ENCODE measurements around the gene HYDIN.

Gene HYDIN

GRCh38 chr16:70779361-70779760 lies 451.2 kb downstream of the HYDIN start:
- no peak overlapping the region for H3K4me3 Mint-ChIP-seq
- H3K9me3 Mint-ChIP-seq, result peaks cover 18% of the 10 kb centered on the region
- no peaks in the 10 kb centered on the region for H3K27me3 Mint-ChIP-seq
- H3K4me1 Mint-ChIP-seq (ENCODE audit: low read depth), result peaks cover 4% of the 10 kb centered on the region
- H3K27ac Mint-ChIP-seq, result no peak overlapping the region
- peaks cover 100% of the 10 kb centered on the region for H3K36me3 Mint-ChIP-seq (ENCODE audit: low read depth)
- intact Hi-C loops (cut with micrococcal nuclease), result no loop called here

DNA sequence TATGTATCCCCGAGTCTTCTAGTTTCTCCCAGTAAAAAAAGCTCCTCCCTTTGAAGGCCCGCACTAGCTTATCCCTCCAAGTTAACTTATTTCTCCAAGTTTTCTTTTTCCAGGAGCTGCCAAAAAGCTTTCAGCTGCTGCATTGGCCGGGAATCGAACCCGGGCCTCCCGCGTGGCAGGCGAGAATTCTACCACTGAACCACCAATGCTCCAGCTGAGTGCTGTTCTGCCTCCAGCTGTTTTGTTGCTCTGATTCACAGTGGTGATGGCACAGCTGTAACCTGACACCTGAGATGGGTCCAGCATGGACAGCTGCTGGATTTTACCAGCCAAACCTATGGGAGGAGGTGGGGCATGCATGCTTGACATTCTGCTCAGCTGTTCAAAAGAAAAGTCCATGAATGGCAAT lies 451.6 kb downstream of the HYDIN start:
- intact Hi-C loops (cut with micrococcal nuclease), result no loop called here
- no peak overlapping the region for H3K4me3 Mint-ChIP-seq

GRCh38 chr16:70777973-70778406 lies 452.5 kb downstream of the HYDIN start:
- Mint-ChIP-seq H3K9me3 (peaks cover 18% of the 10 kb centered on the region), H3K4me3 (no peak overlapping the region), H3K36me3 (ENCODE audit: low read depth) (peaks cover 100% of the 10 kb centered on the region), H3K27me3 (no peaks in the 10 kb centered on the region), H3K27ac (no peak overlapping the region), H3K4me1 (ENCODE audit: low read depth) (no peaks in the 10 kb centered on the region)
- intact Hi-C loops (cut with micrococcal nuclease), result no loop called here

More for the DNA sequence above, 451.6 kb downstream of the HYDIN start:
- Mint-ChIP-seq H3K9me3 (peaks cover 18% of the 10 kb centered on the region), H3K27me3 (no peaks in the 10 kb centered on the region), H3K36me3 (ENCODE audit: low read depth) (peaks cover 100% of the 10 kb centered on the region), H3K27ac (no peak overlapping the region), H3K4me1 (ENCODE audit: low read depth) (no peaks in the 10 kb centered on the region)

GRCh38 chr16:70777496-70777895 lies 453.0 kb downstream of the HYDIN start:
- Mint-ChIP-seq H3K27ac (no peak overlapping the region), H3K4me1 (ENCODE audit: low read depth) (no peaks in the 10 kb centered on the region), H3K36me3 (ENCODE audit: low read depth) (peaks cover 100% of the 10 kb centered on the region), H3K27me3 (no peaks in the 10 kb centered on the region), H3K4me3 (no peak overlapping the region), H3K9me3 (peaks cover 16% of the 10 kb centered on the region)
- intact Hi-C loops (cut with micrococcal nuclease), result no loop called here

- intact Hi-C loops (cut with micrococcal nuclease), result no loop called here
- Mint-ChIP-seq H3K9me3 (no peaks in the 10 kb centered on the region), H3K36me3 (ENCODE audit: low read depth) (peaks cover 100% of the 10 kb centered on the region), H3K4me3 (no peak overlapping the region), H3K4me1 (ENCODE audit: low read depth) (no peaks in the 10 kb centered on the region), H3K27me3 (no peaks in the 10 kb centered on the region), H3K27ac (no peak overlapping the region)
These were observed 455.1 kb downstream of the HYDIN start for GRCh38 chr16:70775399-70775798.

DNA sequence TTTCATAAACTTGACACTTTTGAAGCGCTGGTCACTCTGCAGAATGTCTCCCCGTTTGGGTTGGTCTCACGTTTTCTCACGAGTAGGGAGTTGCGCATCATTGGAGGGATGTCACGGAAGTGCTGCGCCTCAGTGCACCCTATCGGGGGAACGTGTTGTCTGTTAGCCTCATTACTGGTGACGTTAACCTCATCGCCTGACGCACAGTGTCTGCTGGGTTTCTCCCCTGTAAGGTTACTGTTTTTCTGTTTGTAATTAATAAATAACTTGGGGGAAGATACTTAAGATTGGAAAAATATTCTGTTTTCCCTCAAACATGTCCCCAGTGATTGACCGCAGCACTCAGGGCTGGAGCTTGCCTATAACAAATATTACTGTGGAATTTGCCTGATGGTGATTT lies 456.3 kb downstream of the HYDIN start:
- no peaks in the 10 kb centered on the region for H3K9me3 Mint-ChIP-seq
- H3K4me1 Mint-ChIP-seq (ENCODE audit: low read depth), result no peaks in the 10 kb centered on the region
- H3K27me3 Mint-ChIP-seq, result no peaks in the 10 kb centered on the region
- peaks cover 100% of the 10 kb centered on the region for H3K36me3 Mint-ChIP-seq (ENCODE audit: low read depth)
- intact Hi-C loops (cut with micrococcal nuclease), result no loop called here
- no peak overlapping the region for H3K27ac Mint-ChIP-seq
- no peak overlapping the region for H3K4me3 Mint-ChIP-seq

- no peak overlapping the region for H3K4me3 Mint-ChIP-seq
- peaks cover 97% of the 10 kb centered on the region for H3K36me3 Mint-ChIP-seq (ENCODE audit: low read depth)
- H3K4me1 Mint-ChIP-seq (ENCODE audit: low read depth), result no peaks in the 10 kb centered on the region
- no peak overlapping the region for H3K27ac Mint-ChIP-seq
- no peaks in the 10 kb centered on the region for H3K9me3 Mint-ChIP-seq
- intact Hi-C loops (cut with micrococcal nuclease), result no loop called here
- H3K27me3 Mint-ChIP-seq, result no peaks in the 10 kb centered on the region
These were observed 458.0 kb downstream of the HYDIN start for GRCh38 chr16:70772493-70772892.

GRCh38 chr16:70770626-70771552 lies 459.6 kb downstream of the HYDIN start:
- peaks cover 93% of the 10 kb centered on the region for H3K36me3 Mint-ChIP-seq (ENCODE audit: low read depth)
- H3K9me3 Mint-ChIP-seq, result no peaks in the 10 kb centered on the region
- no peak overlapping the region for H3K27ac Mint-ChIP-seq
- intact Hi-C loops (cut with micrococcal nuclease), result no loop called here
- H3K4me3 Mint-ChIP-seq, result no peak overlapping the region
- H3K4me1 Mint-ChIP-seq (ENCODE audit: low read depth), result no peaks in the 10 kb centered on the region
- no peaks in the 10 kb centered on the region for H3K27me3 Mint-ChIP-seq

DNA sequence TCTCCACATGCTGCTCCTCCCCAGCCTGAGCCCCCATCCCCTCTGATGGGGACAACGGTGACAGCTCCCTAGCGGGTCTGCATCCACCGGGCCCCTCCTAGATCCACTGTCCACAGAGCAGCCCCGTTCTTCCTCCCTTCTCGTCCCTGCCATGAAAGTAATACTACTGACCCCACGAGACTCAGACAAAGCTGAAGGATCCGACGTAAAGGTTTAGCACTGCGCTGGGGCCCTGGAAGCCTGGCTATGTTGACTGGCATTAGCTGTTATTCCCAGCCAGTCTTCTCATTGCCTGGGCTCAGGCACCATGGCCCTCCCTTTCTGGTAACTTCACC lies 460.3 kb downstream of the HYDIN start:
- Mint-ChIP-seq H3K36me3 (ENCODE audit: low read depth) (peaks cover 93% of the 10 kb centered on the region), H3K27ac (no peak overlapping the region), H3K4me1 (ENCODE audit: low read depth) (no peaks in the 10 kb centered on the region), H3K27me3 (no peaks in the 10 kb centered on the region), H3K9me3 (no peaks in the 10 kb centered on the region), H3K4me3 (no peak overlapping the region)
- intact Hi-C loops (cut with micrococcal nuclease), result no loop called here

DNA sequence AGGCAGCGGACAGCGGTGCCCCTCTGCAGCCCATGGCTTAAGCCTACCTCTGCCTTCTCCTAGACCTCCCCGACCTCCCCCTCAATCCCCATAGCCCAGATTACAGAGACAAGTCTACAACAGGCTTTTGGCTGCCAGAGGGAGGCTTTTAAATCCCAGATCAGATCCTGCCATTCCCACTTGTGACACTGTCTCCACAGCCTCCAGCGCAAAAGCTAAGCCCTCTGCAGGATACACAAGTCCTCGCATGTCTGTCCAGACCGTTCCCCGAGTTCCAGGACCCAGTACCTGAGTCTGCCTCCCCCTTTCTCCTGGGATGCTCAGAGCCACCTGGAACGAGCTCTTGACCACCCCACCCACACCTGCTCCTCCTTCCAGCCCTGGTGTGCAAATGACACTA lies 460.8 kb downstream of the HYDIN start:
- Mint-ChIP-seq H3K4me3 (no peak overlapping the region), H3K36me3 (ENCODE audit: low read depth) (peaks cover 93% of the 10 kb centered on the region), H3K4me1 (ENCODE audit: low read depth) (no peaks in the 10 kb centered on the region), H3K9me3 (no peaks in the 10 kb centered on the region), H3K27me3 (no peaks in the 10 kb centered on the region), H3K27ac (no peak overlapping the region)
- intact Hi-C loops (cut with micrococcal nuclease), result no loop called here

- Mint-ChIP-seq H3K36me3 (ENCODE audit: low read depth) (peaks cover 93% of the 10 kb centered on the region), H3K9me3 (no peaks in the 10 kb centered on the region), H3K4me1 (ENCODE audit: low read depth) (no peaks in the 10 kb centered on the region), H3K27me3 (no peaks in the 10 kb centered on the region), H3K4me3 (no peak overlapping the region), H3K27ac (no peak overlapping the region)
- intact Hi-C loops (cut with micrococcal nuclease), result no loop called here
These were observed 461.4 kb downstream of the HYDIN start for GRCh38 chr16:70769131-70769530.

DNA sequence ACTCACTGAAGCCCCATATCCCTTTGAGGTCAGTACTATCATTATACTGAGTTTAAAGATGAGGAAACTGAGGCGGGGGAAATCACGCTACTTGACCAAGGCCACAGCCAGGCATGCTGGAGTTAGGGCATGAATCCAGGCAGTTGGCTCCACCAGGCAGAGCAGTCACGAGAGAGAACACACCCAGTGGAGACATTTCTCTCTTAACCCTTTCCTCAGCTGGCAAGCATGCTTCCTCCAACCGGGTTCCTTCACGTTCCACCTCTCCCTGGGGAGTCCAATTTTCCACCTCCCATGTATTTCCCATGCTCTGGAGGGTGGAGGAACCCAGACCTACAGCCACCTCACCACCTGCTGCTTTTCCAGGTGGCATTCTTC lies 462.3 kb downstream of the HYDIN start:
- no peaks in the 10 kb centered on the region for H3K9me3 Mint-ChIP-seq
- no peak overlapping the region for H3K27ac Mint-ChIP-seq
- peaks cover 93% of the 10 kb centered on the region for H3K36me3 Mint-ChIP-seq (ENCODE audit: low read depth)
- H3K4me3 Mint-ChIP-seq, result no peak overlapping the region
- H3K27me3 Mint-ChIP-seq, result no peaks in the 10 kb centered on the region
- no peaks in the 10 kb centered on the region for H3K4me1 Mint-ChIP-seq (ENCODE audit: low read depth)
- intact Hi-C loops (cut with micrococcal nuclease), result no loop called here

- Mint-ChIP-seq H3K27ac (no peak overlapping the region), H3K27me3 (no peaks in the 10 kb centered on the region), H3K4me3 (no peak overlapping the region), H3K9me3 (no peaks in the 10 kb centered on the region), H3K4me1 (ENCODE audit: low read depth) (no peaks in the 10 kb centered on the region), H3K36me3 (ENCODE audit: low read depth) (peaks cover 93% of the 10 kb centered on the region)
- intact Hi-C loops (cut with micrococcal nuclease), result no loop called here
These were observed 462.9 kb downstream of the HYDIN start for GRCh38 chr16:70767377-70768202.

DNA sequence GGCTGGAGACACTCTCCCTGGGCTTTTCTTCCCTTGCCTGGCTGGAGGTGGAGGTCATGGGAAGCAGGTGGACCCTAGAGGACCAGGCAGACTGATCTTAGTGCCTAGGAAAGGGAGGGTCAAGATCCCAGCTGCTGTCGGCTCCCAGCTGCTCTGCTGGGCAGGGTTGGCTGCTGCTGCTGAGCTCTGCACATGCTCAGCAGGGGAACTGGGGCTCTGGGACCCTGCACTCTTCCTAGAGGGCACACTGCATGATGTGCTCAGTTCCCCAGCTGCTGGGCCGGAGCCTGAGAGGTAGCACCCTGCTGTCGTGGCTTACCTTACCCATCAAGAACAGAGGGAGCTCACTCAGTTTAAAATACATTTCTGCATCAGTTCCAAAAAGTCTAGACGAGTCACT lies 463.9 kb downstream of the HYDIN start:
- no peaks in the 10 kb centered on the region for H3K9me3 Mint-ChIP-seq
- no peak overlapping the region for H3K4me3 Mint-ChIP-seq
- intact Hi-C loops (cut with micrococcal nuclease), result no loop called here
- no peaks in the 10 kb centered on the region for H3K27me3 Mint-ChIP-seq
- H3K27ac Mint-ChIP-seq, result no peak overlapping the region
- peaks cover 93% of the 10 kb centered on the region for H3K36me3 Mint-ChIP-seq (ENCODE audit: low read depth)
- no peaks in the 10 kb centered on the region for H3K4me1 Mint-ChIP-seq (ENCODE audit: low read depth)
